Effector CD8-positive, alpha-beta T cell (primary cell): ENCODE measurements around the gene CARF.
"Not testable (repeated sequence)": the region's sequence is repeated elsewhere in the genome, so short reads cannot be mapped to it uniquely, and the experiment has no call there.

Source experiments
- DNase-seq: peaks from one replicate; lab custom pipeline; 2025; lab: John Stamatoyannopoulos, UW
- total RNA-seq, 4 experiments: gene quantifications; one replicate each; lab custom pipeline; 2026; lab: John Stamatoyannopoulos, UW

CARF gene
- 15.8 to 33.7 (median 25.4) reads per million in 4 experiments for total RNA-seq

- peak; percentile 80 for DNase-seq
These were observed at the start of gene CARF, which contains the start of gene WDR12 for GRCh38 chr2:202911512-202912341. Gene CARF (plus strand): TSS chr2:202912275. CDS start chr2:202941903, 29,628 bp downstream. Gene WDR12 (minus strand): TSS chr2:202911673. CDS start chr2:202911476, 197 bp downstream.

GRCh38 chr2:202870431-202871299 lies 41.4 kb upstream of the CARF start:
- peak; percentile 33 for DNase-seq

GRCh38 chr2:202871300-202872141 lies 40.6 kb upstream of the CARF start, which contains the start of gene ICA1L:
Gene ICA1L (minus strand): TSS chr2:202871766. CDS start chr2:202829009, 42,757 bp downstream.
- peak; percentile 29 for DNase-seq

GRCh38 chr2:202877699-202878098 lies 34.4 kb upstream of the CARF start:
- DNase-seq: no peak

GRCh38 chr2:202881570-202881969 lies 30.5 kb upstream of the CARF start:
- DNase-seq: no peak

GRCh38 chr2:202883987-202884675 lies 27.9 kb upstream of the CARF start:
- no peak for DNase-seq

- DNase-seq: no peak
These were observed 26.9 kb upstream of the CARF start for GRCh38 chr2:202885190-202885589.

GRCh38 chr2:202905507-202905906 lies 6.6 kb upstream of the CARF start:
- DNase-seq: not testable (repeated sequence)

- DNase-seq: no peak
These were observed 3.9 kb upstream of the CARF start for GRCh38 chr2:202908186-202908585.

- DNase-seq: no peak
These were observed 2.5 kb upstream of the CARF start for GRCh38 chr2:202909394-202910192.

GRCh38 chr2:202910250-202910649 lies 1.8 kb upstream of the CARF start:
- DNase-seq: not testable (repeated sequence)

GRCh38 chr2:202910698-202911097 lies 1.4 kb upstream of the CARF start:
- no peak for DNase-seq

- no peak for DNase-seq
These were observed 918 bp upstream of the CARF start for GRCh38 chr2:202911203-202911511.

- DNase-seq: not testable (repeated sequence)
These were observed 497 bp downstream of the CARF start for GRCh38 chr2:202912342-202913201.

GRCh38 chr2:202918860-202919259 lies 6.8 kb downstream of the CARF start:
- no peak for DNase-seq

- DNase-seq: no peak
These were observed 20.5 kb downstream of the CARF start for GRCh38 chr2:202932425-202933138.

- no peak for DNase-seq
These were observed 21.1 kb downstream of the CARF start for GRCh38 chr2:202933139-202933510.

- no peak for DNase-seq
These were observed 21.9 kb downstream of the CARF start for GRCh38 chr2:202933958-202934357.

GRCh38 chr2:202934456-202934855 lies 22.4 kb downstream of the CARF start:
- DNase-seq: no peak
